ENCODE results near the gene HACE1.
"Not testable (repeated sequence)": the region's sequence is repeated elsewhere in the genome, so short reads cannot be mapped to it uniquely, and the experiment has no call there.

Gene HACE1

DNA sequence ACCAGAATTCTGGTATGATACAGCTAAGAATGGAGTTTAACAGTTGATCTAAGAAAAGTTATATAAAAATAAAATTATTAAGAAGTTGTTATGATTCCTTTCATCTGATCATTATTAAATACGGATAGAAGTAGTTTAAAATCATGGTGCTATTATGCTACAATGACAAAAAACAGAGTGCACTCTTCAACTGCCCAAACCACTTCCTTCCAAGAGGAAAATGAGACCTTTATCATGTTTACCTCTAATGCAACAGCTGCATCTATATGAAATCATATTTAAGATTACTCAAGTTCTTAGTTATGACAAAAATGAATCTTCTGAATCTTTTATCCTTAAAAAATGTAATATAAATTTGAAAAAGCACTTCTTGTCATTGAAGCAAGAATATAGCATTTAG lies 31.2 kb downstream of the HACE1 start:
- DNase-seq, result no peak

DNA sequence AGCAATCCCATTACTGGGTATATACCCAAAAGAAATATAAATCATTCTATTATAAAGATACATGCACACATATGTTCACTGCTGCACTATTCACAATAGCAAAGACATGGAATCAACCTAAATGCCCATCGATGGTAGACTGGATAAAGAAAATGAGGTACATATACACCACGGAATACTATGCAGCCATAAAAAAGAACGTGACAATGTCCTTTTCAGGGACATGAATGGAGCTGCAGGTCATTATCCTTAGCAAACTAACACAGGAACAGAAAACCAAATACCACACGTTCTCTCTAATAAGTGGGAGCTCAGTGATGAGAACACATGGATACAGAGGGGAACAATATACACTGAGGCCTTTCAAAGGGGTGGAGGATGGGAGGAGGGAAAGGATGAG lies 38.9 kb downstream of the HACE1 start:
- DNase-seq, result not testable (repeated sequence)

DNA sequence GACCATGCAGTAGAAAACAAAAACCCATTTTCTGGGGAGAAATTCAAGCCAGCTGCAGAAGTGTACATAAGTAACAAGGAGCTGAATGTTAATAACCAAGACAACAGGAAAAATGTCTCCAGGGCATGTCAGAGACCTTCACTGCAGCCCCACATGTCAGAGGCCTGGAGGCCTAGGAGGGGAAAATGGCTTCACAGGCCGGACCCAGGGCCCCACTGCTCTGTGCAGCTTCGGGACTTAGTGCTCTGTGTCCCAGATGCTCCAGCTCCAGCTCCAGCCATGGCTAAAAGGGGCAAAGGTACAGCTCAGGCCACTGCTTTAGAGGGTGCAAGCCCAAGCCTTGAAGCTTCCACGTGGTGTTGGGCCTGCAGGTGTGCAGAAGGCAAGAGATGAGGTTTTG lies 43.6 kb downstream of the HACE1 start:
- DNase-seq, result no peak

DNA sequence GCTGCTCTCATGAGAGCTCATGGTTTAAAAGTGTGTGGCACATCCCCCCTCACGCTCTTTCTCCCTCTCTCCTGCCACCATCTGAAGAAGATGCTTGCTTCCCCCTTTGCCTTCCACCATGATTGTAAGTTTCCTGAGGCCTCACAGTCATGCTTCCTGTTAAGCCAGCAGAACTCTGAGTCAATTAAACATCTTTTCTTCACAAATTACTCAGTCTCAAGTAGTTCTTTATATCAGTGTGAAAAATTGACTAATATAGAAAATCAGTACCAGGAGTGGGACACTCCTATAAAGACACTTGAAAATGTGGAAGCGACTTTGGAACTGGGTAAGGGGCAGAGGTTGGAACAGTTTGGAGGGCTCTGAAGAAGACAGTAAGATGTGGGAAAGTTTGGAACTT lies 45.0 kb downstream of the HACE1 start:
- DNase-seq, result no peak

DNA sequence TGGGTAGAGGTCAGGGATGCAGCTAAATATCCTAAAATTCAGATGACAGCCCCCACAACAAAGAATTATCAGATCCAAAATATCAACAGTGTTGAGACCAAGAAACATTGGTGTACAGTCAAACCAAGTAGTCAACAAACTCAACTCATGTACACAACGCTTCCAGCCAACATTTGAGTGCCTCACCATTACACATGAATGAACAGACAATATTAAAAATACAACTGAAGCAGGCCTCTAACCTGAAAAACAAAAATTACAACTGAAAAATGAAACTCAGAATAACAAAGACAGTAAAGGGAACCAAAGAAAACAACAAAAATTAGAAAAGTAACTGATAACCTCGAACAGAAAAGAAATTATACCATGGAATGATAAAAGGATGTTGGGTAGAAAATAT lies 46.2 kb downstream of the HACE1 start:
- no peak for DNase-seq

DNA sequence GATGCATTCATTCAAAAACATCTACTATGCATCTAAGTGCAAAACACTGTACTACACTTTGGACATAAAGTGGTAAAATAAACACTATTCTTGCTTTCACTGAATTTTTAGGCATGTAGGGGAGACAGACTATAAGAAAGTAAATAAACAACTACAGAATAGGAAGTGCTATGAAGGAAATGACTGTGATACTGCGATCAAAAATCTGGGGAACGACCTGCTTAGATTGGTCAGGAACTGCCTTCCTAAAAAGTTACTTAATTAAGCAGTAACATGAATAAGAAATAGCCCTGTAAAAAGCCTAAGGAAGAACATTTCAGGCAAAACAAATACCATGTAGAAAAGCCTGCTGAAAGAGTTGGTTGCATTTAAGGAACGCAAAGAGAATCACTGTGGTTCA lies 50.6 kb downstream of the HACE1 start:
- DNase-seq, result no peak

DNA sequence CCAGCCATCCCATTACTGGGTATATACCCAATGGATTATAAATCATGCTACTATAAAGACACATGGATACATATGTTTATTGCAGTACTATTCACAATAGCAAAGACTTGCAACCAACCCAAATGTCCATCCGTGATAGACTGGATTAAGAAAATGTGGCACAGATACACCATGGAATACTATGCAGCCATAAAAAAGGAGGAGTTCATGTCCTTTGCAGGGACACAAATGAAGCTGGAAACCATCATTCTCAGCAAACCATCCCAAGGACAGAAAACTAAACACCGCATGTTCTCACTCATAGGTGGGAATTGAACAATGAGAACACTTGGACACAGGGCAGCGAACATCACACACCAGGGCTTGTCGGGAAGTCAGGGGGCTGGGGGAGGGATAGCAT lies 54.4 kb downstream of the HACE1 start:
- not testable (repeated sequence) for DNase-seq

DNA sequence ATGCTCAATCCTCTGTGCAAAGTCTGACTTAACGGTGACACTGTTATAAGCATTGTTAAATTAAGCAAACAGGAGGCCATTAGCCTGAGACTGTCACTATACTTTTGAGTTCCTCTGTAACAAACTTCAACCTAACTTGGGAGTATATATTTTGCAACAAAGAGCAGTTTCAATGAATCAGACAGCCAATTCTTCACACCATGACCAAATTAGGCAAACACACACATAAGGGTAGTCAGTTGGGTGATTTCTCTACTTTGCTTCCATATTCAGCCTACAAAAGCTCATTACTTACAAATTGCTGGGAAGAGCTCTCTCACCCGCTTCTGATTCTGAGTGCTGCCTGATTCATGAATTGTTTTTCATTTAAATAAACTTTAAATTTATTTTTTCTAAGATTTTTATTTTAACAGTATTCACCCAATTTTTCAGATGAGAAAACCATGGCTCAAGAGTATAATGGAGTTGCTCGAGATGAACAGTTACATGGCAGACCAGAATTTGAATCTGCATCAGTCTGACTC lies 60.5 kb downstream of the HACE1 start:
- DNase-seq, result no peak

DNA sequence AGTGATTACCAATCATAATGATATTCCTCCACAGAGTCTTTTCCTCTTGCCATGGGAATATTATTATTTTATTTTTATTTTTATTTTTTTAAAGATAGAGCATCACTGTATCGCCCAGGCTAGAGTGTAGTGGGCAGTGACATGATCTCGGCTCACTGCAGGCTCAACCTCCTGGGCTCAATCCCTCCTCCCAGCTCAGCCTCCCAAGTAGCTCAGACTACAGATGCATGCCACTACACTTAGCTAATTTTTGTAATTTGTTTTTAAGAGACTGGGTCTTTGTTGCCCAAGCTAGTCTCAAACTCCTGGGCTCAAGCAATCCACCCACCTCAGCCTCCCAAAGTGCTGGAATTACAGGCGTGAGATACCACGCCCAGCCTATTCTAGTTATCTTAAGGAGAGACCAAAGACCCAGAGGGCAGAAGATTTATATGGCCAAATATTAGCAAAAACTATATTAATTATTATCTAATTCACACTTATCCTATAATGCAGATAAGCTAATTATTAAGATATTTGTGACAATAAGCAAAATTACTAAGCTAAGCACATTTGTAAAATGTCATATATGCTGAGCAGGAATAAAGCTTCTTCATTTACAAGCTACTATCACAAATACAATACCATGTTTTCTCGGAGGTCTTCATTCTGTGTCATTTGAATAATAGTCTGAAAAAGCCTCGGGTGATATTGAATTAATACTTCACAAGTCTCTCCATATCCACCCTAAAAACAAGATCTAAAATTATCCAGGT lies 63.5 kb downstream of the HACE1 start:
- no peak for DNase-seq

DNA sequence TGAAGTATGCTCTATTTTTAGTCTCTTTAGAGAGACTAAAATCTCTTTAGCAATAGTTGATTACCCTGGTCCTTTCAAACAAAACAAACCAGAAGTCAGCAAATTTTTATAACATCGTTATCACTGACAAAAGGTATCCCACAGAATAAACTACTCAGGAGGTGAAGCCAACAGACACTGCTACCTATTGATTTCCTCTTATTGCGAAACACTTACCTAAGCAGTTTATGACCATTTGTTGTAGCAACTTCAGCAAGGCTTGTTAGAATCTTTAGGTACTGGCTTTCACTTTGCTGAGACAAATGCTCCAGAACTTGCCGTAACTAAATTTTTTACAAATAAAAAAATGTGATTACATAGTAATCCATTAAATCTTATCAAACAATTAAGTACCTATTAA lies 64.4 kb downstream of the HACE1 start:
- DNase-seq, result no peak

DNA sequence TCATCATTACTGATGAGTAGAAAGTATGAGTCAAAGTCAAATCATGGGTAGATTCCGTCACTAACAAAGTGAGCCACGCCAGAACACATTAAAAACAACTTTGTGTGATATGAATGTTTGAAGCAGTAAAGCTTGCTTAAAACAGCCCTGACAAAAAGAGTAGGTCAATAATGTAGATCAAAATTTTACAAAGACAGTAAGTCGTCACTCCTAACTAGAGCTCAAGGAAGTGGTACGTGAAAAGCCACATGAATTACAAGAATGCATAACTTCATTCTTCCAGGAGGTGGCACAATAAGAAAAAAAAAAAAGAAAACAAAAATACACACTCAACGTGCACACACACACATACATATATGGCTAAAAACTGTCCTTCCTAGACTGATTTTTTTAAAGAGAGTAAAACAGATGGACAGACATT lies 69.9 kb downstream of the HACE1 start:
- no peak for DNase-seq

DNA sequence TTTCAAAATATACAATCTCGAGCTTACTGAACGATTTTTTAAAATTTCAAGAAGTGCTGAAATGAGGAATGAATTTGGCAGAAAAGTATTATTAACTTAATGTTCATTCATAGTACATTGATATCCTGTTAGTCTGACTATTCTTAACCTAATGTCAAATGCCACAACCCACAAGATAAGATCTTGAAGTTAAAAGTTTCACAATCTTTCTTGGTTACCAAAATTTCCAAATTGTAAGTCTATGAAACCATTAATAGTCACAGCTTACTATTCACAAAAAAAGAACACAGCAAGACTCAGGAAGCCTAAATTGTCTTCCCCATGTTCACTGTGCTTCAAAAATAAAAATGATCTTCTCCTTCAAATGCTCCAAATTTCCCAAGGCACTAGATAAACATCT lies 71.3 kb downstream of the HACE1 start:
- DNase-seq, result no peak

DNA sequence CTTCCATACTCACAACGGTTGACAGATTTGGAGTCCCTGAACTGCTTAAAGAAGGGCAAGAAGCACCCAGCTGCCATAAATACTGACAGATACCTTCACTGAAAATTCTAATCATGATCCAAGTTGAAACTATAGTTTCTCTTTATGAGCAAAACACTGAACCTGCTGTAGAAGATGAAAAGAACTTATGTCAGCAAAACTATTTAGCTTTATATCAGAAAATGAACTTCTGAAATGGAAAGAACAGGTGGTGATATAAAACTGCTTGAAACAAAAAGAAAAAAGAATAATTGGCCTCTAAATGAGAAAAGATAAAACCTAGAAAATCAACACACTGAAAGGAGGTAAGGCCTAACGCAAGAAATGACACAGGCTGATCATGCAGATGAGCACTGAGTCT lies 72.4 kb downstream of the HACE1 start:
- DNase-seq, result no peak

DNA sequence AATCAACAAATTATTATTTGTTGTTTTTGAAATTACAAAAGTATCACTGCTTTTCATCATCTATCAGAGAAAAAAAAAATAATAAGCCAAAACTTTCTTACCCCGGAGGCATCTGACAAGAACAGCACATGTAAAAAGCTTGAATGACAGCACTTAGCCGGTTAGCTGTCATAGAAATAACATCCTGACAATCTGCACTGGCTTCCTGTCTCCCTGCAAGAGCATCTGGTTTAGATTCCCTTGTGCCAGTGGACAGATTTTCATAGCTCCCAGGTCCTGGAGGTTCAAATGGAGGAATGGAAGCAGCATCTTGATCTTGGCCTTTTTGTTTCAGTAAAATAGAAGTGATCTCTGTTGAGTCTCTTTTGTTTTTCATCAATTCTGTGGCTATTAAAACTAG lies 74.8 kb downstream of the HACE1 start:
- DNase-seq, result no peak

DNA sequence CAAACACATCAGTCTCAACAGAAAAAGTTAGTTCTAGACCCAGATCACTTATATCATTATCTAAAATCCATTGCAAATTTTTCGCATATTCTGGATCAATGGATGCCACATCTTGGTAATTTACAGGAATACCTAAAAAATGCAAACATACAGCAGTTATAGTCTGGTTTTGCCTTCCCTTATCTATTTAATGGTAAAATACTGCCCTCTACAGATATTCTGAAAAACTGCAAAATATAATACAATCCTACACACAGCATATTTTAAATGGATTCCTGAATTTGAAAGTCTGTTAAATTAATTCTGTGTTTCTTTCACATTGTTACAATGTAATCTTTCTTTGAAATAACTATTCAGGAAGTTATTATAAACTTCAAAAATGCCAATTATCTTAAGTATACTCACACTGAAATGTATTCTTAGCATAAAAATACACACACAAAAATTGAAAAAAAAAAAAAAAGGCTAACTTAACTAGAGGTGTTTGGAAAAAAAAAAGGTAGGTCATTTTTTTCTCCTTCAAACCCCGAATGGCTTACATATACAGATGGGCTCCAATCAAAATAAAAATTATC lies 88.4 kb downstream of the HACE1 start:
- DNase-seq, result no peak

DNA sequence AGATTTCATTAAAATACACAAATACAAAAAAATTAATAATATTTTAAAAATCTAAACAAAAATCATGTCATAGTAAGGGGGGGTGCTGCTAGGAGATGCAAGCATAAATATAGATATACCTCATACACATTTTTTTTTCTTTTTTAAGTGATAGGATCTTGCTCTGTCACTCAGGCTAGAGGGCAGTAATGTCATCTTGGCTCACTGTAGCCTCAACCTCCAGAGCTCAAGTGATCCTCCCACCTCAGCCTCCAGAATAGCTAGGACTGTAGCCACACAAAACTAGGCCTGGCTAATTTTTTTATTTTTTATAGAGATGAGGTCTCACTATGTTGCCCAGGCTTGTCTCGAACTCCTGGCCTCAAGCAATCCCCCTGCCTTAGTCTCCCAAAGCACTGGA lies 90.8 kb downstream of the HACE1 start:
- no peak for DNase-seq

DNA sequence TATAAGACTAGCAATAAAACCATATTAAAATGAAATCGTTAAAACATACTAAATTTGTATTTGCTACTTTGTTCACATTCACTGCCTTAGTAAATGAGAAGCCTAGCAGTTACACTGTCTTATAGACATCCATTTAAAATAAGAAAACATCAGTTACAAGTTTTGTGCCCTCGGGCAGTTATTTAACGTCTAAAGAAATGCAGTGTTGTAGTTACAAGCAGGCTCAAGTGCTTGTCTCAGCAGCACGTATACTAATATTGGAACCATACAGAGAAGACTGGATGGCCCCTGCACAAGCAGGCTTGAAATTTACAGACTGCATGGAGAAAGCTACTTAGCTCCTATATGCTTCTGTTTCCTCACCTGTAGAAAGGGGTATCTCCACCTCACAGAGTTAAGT lies 93.1 kb downstream of the HACE1 start:
- DNase-seq, result no peak

DNA sequence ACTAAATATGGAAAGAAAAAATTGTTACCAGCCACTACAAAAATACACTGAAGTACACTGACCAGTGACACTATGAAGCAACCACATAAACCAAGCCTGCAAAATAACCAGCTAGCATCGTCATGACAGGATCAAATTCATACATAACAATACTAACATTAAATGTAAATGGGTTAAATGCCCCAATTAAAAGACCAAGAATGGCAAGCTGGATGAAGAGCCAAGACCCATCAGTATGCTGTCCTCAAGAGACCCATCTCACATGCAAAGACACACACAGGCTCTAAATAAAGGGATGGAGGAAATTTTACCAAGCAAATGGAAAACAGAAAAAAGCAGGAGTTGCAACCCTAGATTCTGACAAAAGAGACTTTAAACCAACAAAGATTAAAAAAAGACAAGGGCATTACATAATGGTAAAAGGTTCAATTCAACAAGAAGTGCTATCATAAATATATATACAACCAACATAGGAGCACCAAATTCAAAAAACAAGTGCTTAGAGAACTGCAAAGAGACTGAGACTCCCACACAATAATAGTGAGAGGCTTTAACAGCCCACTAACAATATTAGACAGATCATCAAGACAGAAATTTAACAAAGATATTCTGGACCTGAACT lies 104.8 kb downstream of the HACE1 start:
- no peak for DNase-seq

DNA sequence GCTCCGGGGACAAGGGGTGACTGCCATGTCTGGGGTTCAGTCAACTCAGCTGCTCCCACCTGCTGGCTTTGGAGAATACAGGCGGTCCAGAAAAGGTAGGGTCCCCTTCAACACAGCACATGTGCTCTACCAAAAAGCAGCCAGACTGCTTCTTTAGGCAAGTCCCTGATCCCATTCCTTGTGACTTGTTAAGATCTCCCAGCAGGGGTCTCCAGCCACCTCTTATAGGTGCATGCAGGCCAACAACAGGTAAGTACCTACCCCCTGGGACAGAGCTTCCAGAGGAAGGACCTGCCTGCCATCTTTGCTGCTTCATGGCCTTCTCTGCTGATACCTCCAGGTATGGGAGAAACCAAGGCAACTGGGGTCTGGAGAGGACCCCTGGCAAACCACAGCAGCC lies 106.5 kb downstream of the HACE1 start:
- DNase-seq, result no peak

DNA sequence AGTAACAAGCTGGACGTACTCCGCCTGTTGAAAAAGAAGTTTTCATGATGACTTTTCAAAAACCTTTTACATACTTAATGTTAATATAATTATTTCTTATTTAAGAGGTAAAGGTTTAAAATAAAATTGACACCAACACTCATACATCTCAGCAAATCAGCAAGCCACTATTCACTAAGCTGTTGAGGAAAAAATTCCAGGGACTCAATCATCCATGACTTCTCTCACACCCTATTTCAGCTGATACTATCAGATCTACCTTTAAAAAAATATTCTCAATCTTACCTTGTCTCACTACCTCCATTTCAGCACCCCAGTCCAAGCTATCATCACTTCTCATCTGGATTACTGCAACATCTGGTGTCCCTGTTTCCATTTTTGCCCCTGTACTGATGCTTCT lies 109.3 kb downstream of the HACE1 start:
- no peak for DNase-seq

DNA sequence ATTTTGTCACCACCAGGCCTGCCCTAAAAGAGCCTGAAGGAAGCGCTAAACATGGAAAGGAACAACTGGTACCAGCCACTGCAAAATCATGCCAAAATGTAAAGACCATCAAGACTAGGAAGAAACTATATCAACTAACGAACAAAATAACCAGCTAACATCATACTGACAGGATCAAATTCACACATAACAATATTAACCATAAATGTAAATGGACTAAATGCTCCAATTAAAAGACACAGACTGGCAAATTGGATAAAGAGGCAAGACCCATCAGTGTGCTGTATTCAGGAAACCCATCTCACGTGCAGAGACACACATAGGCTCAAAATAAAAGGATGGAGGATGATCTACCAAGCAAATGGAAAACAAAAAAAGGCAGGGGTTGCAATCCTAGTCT lies 120.6 kb downstream of the HACE1 start:
- DNase-seq, result not testable (repeated sequence)

DNA sequence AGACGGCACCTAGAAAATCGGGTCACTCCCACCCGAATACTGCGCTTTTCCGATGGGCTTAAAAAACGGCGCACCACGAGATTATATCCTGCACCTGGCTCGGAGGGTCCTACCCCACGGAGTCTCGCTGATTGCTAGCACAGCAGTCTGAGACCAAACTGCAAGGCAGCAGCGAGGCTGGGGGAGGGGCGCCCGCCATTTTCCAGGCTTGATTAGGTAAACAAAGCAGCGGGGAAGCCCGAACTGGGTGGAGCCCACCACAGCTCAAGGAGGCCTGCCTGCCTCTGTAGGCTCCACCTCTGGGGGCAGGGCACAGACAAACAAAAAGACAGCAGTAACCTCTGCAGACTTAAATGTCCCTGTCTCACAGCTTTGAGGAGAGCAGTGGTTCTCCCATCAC lies 122.2 kb downstream of the HACE1 start:
- not testable (repeated sequence) for DNase-seq

DNA sequence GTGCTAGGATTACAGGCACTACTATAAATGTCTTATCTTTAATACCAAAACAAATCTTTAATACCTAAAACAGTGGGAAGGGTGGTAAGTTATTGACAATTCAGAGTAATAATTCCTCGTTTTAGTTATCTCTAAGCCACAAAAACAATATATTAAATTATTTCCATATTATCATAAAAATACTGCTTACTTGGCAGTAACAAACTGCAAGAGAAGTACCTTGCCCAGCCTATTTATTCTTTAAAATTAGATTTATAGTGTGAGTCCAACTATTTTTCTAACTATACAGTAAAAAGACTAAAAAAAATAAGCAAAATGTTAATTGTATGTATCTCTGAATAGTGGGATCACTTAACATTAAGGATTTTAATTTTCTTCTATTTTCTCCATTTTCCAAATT lies 123.2 kb downstream of the HACE1 start:
- no peak for DNase-seq

DNA sequence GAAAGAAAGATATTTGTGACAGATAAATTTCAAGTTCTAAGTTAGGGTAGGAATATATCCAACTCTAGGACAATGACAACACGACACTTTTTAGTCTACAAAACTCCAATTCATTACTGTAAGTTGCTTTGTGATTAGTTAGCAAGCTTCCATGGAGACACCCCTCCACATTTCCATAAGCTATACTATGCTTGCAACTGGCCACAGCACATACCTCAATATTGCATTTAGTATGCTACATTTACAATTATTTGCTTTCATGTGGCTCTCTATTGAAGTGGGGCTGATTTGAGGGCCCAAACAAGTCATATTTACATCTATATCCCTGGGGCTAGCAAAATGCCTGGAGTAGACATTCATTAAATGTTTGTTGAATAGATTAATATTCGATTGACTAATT lies 129.3 kb downstream of the HACE1 start:
- no peak for DNase-seq

All from effector CD8-positive, alpha-beta T cell (primary cell).